Panc1 (cell line): ENCODE measurements around the gene EMX2.

Experiments used
- POLR2AphosphoS5 ChIP-seq: IDR thresholded peaks from 2 replicates; pipeline ENCODE4 v1.6.1; 2012; ENCODE audit warnings: mild to moderate bottlenecking, low read depth, low read length, moderate library complexity
- SIN3A ChIP-seq: IDR thresholded peaks from 2 replicates; pipeline ENCODE4 v1.6.1; 2012; ENCODE audit warnings: low read depth, mild to moderate bottlenecking, low read length, moderate library complexity, borderline replicate concordance; ENCODE audit not compliant: insufficient read depth
- TCF7L2 ChIP-seq: IDR thresholded peaks from 2 replicates; pipeline ENCODE4 v1.6.1; 2011; ENCODE audit warnings: mild to moderate bottlenecking, low read depth, low read length, inconsistent platforms
- TF ChIP-seq, protein P1 (sequence below): fragments of 450-650 bp; IDR thresholded peaks from 2 replicates; pipeline ENCODE4 v1.5.1; 2017; ENCODE audit warnings: mild to moderate bottlenecking

GRCh38 chr10:117578490-117578889 lies 35.9 kb downstream of the EMX2 start:
- TF ChIP-seq, protein P1, sequence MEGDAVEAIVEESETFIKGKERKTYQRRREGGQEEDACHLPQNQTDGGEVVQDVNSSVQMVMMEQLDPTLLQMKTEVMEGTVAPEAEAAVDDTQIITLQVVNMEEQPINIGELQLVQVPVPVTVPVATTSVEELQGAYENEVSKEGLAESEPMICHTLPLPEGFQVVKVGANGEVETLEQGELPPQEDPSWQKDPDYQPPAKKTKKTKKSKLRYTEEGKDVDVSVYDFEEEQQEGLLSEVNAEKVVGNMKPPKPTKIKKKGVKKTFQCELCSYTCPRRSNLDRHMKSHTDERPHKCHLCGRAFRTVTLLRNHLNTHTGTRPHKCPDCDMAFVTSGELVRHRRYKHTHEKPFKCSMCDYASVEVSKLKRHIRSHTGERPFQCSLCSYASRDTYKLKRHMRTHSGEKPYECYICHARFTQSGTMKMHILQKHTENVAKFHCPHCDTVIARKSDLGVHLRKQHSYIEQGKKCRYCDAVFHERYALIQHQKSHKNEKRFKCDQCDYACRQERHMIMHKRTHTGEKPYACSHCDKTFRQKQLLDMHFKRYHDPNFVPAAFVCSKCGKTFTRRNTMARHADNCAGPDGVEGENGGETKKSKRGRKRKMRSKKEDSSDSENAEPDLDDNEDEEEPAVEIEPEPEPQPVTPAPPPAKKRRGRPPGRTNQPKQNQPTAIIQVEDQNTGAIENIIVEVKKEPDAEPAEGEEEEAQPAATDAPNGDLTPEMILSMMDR = no peak
- TF ChIP-seq TCF7L2 = no peak
- no peak for TF ChIP-seq SIN3A
- no peak for TF ChIP-seq POLR2AphosphoS5
